ENCODE data around the gene PRR5L.
A peak's percentile ranks its signal among the peaks of the same experiment; 100 is the strongest.

The PRR5L gene

DNA sequence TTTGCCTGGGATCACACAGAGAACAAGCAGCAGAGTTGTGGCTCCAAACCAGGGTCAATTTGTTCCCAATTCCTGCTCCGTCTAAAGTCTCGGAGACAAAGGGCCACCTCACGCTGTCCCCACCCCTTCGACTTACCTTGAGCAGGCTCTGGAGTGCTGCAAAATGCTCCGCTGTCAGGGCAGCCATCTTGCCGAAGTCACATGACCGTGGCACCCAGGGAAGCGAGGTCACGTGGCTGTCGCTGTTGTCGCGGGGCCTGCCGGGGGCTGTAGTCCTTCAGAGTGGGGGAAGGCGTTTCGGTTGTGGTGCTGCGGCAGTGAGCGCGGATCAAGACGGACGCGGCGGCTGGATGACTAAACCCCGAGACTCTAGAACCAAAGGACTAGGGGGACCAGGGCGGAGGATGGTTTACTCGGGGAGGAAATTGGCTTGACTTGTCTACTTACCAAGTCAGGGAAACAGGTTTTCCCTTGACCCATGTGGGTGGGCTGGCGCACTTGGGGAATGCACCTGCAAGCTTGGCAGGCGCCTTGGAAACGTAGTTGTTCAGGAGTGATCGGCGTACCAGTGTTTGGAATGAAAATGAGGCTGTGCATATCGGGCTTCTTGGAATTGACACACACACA is 6.7 kb upstream of the PRR5L start, which contains the start of gene COMMD9 (continued):
- TF ChIP-seq ZNF555 (tag by site-specific recombination; conservative IDR thresholded peaks at IDR 0.05) = no peak
- TF ChIP-seq ZNF600 (tag by site-specific recombination; IDR thresholded peaks at IDR 0.05) = peak; percentile 94
- no peak for TF ChIP-seq ZNF248 (tag by site-specific recombination; IDR thresholded peaks at IDR 0.05)
- TF ChIP-seq GLIS1 (tag by site-specific recombination; IDR thresholded peaks at IDR 0.05) = peak; percentile 67
- no peak for TF ChIP-seq ZNF202 (tag by site-specific recombination; IDR thresholded peaks at IDR 0.05; ENCODE audit: borderline replicate concordance)
- no peak for TF ChIP-seq ZNF214 (tag by site-specific recombination; IDR thresholded peaks at IDR 0.05; ENCODE audit: borderline replicate concordance)
- TF ChIP-seq, protein P1, sequence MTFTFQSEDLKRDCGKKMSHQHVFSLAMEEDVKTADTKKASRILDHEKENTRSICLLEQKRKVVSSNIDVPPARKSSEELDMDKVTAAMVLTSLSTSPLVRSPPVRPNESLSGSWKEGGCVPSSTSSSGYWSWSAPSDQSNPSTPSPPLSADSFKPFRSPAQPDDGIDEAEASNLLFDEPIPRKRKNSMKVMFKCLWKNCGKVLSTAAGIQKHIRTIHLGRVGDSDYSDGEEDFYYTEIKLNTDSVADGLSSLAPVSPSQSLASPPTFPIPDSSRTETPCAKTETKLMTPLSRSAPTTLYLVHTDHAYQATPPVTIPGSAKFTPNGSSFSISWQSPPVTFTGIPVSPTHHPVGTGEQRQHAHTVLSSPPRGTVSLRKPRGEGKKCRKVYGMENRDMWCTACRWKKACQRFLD (tag by site-specific recombination; IDR thresholded peaks at IDR 0.05) = no peak

DNA sequence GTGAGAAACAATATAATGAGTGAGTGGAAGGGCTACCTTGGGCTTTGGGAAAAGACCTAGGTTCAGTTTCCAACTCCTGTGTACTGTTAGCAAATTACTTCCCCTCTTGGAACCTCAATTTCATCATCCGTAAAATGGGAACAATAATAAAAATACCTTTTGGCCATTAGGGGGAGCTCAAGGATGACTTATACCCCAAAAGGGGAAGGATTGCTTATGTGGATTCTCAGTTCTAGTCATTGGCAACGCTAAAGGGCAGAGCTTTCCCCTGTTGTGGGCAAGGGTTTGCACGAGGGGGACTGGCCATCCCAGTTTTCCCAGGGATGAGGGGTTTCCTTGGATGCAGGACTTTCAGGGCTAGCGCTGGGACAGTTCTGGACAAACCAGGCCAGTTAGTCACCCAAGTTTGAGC is 3.8 kb upstream of the PRR5L start:
- H3K9me3 ChIP-seq (ENCODE audit: control insufficient read depth, insufficient read depth, low read depth, low read length) = no peaks in the 10 kb centered on the region
- TF ChIP-seq ZNF391 (tag by site-specific recombination; IDR thresholded peaks at IDR 0.05; ENCODE audit: borderline replicate concordance, low read depth) (no peak), ZNF654 (tag by site-specific recombination; IDR thresholded peaks at IDR 0.05; ENCODE audit: low read depth) (peak; percentile 80), ZNF133 (tag by site-specific recombination; IDR thresholded peaks at IDR 0.05) (no peak), ZNF837 (tag by site-specific recombination; IDR thresholded peaks at IDR 0.05) (no peak), ZBTB1 (tag by site-specific recombination; IDR thresholded peaks at IDR 0.05) (no peak)
- TF ChIP-seq, protein P2, sequence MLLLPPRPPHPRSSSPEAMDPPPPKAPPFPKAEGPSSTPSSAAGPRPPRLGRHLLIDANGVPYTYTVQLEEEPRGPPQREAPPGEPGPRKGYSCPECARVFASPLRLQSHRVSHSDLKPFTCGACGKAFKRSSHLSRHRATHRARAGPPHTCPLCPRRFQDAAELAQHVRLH (tag by site-specific recombination; IDR thresholded peaks at IDR 0.05) = 0 out of 2 replicates have a peak, but pooled peaks have one; percentile 58
- TF ChIP-seq, protein P3, sequence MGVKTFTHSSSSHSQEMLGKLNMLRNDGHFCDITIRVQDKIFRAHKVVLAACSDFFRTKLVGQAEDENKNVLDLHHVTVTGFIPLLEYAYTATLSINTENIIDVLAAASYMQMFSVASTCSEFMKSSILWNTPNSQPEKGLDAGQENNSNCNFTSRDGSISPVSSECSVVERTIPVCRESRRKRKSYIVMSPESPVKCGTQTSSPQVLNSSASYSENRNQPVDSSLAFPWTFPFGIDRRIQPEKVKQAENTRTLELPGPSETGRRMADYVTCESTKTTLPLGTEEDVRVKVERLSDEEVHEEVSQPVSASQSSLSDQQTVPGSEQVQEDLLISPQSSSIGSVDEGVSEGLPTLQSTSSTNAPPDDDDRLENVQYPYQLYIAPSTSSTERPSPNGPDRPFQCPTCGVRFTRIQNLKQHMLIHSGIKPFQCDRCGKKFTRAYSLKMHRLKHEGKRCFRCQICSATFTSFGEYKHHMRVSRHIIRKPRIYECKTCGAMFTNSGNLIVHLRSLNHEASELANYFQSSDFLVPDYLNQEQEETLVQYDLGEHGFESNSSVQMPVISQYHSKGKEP (tag by site-specific recombination; IDR thresholded peaks at IDR 0.05) = no peak
- CTCF ChIA-PET = interaction anchor here (0.5 to 14.2 kb wide), 35 partner anchors 9 to 470 kb away, joined by 3 to 247 read pairs (median 4); no protein-coding TSS in a partner anchor
- H3K4me1 ChIP-seq (ENCODE audit: control insufficient read depth, insufficient read depth, low read length) = no peaks in the 10 kb centered on the region
- POLR2A ChIA-PET = interaction anchor here (1.0 to 1.2 kb wide), 3 partner anchors 178 to 186 kb away, joined by 3 to 5 read pairs (median 3); no protein-coding TSS in a partner anchor
- no peaks in the 10 kb centered on the region for H3K36me3 ChIP-seq (ENCODE audit: control insufficient read depth in 2 of 2, insufficient read depth in 1 of 2, low read length in 2 of 2)
- H3K27ac ChIP-seq (ENCODE audit: extremely low read depth, low read depth, low read length) = no peak overlapping the region
- no peak overlapping the region for H3K4me3 ChIP-seq (ENCODE audit: low read depth, low read length)

DNA sequence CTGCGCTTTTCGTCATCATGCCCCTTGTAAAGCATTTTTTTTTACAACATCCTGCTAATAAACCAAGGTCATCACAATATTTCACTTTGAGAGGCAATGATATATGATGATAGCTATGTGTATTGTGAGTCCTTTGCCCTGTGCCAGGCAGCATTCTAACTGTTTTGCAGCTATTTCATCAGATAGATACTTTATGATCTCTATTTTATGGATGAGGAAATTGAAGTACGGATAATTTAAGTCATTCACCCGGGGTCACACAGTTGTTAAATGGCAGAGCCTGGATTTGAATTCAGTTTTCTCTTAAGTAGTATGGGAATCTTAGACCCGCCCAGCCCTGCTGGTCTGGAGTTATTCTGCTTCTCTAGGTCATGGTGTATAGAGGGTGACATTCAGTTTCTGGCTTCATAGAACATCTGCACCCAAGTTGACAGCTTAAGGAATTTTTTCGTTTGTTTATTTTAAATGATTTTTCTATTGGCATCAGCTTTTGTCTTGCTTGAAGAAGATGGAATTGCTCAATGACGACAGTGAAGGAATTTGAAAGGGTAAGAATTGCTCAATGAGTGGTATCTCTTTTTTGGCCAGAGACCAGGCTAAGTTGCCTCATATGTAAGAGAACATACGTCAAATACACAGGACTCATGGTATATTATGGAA is 926 bp downstream of the PRR5L start:
- POLR2A ChIA-PET = interaction anchor here (0.6 kb wide), 1 partner anchor 171 kb away, joined by 4 read pairs; no protein-coding TSS in a partner anchor

More for the DNA sequence above, 926 bp downstream of the PRR5L start:
- Histone ChIP-seq H3K9me3 (ENCODE audit: control insufficient read depth, insufficient read depth, low read depth, low read length) (no peaks in the 10 kb centered on the region), H3K4me3 (ENCODE audit: low read depth, low read length) (no peak overlapping the region), H3K27ac (ENCODE audit: extremely low read depth, low read depth, low read length) (no peak overlapping the region), H3K36me3 (ENCODE audit: control insufficient read depth in 2 of 2, insufficient read depth in 1 of 2, low read length in 2 of 2) (no peaks in the 10 kb centered on the region), H3K4me1 (ENCODE audit: control insufficient read depth, insufficient read depth, low read length) (no peaks in the 10 kb centered on the region)
- CTCF ChIA-PET = interaction anchor here (0.6 to 14.2 kb wide), 8 partner anchors 10 to 897 kb away, joined by 3 to 247 read pairs (median 4); no protein-coding TSS in a partner anchor
- TF ChIP-seq ZNF549 (tag by site-specific recombination; IDR thresholded peaks at IDR 0.05) (no peak), ZNF37A (tag by site-specific recombination; IDR thresholded peaks at IDR 0.05) (no peak), GLI4 (tag by site-specific recombination; IDR thresholded peaks at IDR 0.05) (no peak)
- TF ChIP-seq, protein P4, sequence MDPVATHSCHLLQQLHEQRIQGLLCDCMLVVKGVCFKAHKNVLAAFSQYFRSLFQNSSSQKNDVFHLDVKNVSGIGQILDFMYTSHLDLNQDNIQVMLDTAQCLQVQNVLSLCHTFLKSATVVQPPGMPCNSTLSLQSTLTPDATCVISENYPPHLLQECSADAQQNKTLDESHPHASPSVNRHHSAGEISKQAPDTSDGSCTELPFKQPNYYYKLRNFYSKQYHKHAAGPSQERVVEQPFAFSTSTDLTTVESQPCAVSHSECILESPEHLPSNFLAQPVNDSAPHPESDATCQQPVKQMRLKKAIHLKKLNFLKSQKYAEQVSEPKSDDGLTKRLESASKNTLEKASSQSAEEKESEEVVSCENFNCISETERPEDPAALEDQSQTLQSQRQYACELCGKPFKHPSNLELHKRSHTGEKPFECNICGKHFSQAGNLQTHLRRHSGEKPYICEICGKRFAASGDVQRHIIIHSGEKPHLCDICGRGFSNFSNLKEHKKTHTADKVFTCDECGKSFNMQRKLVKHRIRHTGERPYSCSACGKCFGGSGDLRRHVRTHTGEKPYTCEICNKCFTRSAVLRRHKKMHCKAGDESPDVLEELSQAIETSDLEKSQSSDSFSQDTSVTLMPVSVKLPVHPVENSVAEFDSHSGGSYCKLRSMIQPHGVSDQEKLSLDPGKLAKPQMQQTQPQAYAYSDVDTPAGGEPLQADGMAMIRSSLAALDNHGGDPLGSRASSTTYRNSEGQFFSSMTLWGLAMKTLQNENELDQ (tag by site-specific recombination; IDR thresholded peaks at IDR 0.05; ENCODE audit: low read depth) = no peak
- TF ChIP-seq, protein P2 (tag by site-specific recombination; IDR thresholded peaks at IDR 0.05) = no peak
- TF ChIP-seq, protein P5, sequence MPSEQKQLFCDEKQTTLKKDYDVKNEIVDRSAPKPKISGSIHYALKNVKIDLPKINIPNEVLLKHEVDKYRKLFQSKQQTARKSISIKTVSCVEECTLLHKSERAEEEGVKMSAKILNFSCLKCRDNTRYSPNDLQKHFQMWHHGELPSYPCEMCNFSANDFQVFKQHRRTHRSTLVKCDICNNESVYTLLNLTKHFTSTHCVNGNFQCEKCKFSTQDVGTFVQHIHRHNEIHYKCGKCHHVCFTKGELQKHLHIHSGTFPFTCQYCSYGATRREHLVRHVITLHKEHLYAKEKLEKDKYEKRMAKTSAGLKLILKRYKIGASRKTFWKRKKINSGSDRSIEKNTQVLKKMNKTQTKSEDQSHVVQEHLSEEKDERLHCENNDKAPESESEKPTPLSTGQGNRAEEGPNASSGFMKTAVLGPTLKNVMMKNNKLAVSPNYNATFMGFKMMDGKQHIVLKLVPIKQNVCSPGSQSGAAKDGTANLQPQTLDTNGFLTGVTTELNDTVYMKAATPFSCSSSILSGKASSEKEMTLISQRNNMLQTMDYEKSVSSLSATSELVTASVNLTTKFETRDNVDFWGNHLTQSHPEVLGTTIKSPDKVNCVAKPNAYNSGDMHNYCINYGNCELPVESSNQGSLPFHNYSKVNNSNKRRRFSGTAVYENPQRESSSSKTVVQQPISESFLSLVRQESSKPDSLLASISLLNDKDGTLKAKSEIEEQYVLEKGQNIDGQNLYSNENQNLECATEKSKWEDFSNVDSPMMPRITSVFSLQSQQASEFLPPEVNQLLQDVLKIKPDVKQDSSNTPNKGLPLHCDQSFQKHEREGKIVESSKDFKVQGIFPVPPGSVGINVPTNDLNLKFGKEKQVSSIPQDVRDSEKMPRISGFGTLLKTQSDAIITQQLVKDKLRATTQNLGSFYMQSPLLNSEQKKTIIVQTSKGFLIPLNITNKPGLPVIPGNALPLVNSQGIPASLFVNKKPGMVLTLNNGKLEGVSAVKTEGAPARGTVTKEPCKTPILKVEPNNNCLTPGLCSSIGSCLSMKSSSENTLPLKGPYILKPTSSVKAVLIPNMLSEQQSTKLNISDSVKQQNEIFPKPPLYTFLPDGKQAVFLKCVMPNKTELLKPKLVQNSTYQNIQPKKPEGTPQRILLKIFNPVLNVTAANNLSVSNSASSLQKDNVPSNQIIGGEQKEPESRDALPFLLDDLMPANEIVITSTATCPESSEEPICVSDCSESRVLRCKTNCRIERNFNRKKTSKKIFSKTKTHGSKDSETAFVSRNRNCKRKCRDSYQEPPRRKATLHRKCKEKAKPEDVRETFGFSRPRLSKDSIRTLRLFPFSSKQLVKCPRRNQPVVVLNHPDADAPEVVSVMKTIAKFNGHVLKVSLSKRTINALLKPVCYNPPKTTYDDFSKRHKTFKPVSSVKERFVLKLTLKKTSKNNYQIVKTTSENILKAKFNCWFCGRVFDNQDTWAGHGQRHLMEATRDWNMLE (tag by site-specific recombination; conservative IDR thresholded peaks at IDR 0.05; ENCODE audit: low read depth) = no peak

Measured in HEK293 (cell line).